Kidney epithelial cell (primary cell): ENCODE results near the gene WDPCP. TPM values are rescaled to one million over a fixed set of nuclear protein-coding genes. Genes with fewer than 3 reads are reported as not detected.
"Not testable (repeated sequence)": the region's sequence is repeated elsewhere in the genome, so short reads cannot be mapped to it uniquely, and the experiment has no call there.

Source experiments
- DNase-seq: peaks from one replicate; pipeline ENCODE4 v3.0.0-alpha.2; 2010; ENCODE audit warnings: low read depth
- H3K27me3 ChIP-seq: 2 replicates; pipeline ENCODE4 v1.6.0; 2011; ENCODE audit warnings: low read length; ENCODE audit not compliant: control insufficient read depth, insufficient read depth
- H3K36me3 ChIP-seq: 2 replicates; pipeline ENCODE4 v1.5.1; 2011; ENCODE audit warnings: low read length; ENCODE audit not compliant: control insufficient read depth, insufficient read depth
- H3K4me3 ChIP-seq: 2 replicates; pipeline ENCODE4 v1.5.1; 2011; ENCODE audit warnings: low read depth, mild to moderate bottlenecking, control low read depth, low read length
- total RNA-seq: library from RNA; depleted of rRNA; stranded (reverse); fragments of >200 nt; gene quantifications from 2 replicates; pipeline ENCODE4 v1.2.3, GENCODE V29; 2015
- TF ChIP-seq, protein P1 (sequence below): IDR thresholded peaks from 2 replicates; pipeline ENCODE4 v1.5.1; 2011; ENCODE audit warnings: mild to moderate bottlenecking, moderate library complexity, low read length, control low read depth, inconsistent platforms; ENCODE audit not compliant: insufficient read depth, poor library complexity, severe bottlenecking

WDPCP gene
- total RNA-seq, 1 donor from 2014 or later: 3.3 TPM

DNA sequence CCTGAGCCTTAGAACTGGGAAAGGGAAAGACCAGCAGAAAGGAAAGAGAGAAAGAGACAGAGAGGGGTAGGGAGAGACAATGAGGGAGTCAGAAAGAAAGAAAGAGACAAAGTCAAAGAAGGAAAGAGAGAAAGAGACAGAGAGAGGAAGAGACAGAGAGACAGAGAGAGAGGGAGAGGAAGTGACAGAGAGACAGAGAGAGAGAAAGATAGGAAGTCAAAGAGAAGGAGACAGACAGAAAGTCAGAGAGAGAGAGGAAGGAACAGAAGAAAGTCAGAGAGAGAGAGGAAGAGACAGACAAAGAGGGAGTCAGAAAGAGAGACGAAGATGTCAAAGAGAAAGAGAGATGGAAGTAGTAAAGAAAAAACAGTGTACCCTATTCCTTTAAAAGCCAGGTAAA, 261.8 kb downstream of the WDPCP start:
- no peaks in the 10 kb centered on the region for H3K27me3 ChIP-seq
- TF ChIP-seq, protein P1, sequence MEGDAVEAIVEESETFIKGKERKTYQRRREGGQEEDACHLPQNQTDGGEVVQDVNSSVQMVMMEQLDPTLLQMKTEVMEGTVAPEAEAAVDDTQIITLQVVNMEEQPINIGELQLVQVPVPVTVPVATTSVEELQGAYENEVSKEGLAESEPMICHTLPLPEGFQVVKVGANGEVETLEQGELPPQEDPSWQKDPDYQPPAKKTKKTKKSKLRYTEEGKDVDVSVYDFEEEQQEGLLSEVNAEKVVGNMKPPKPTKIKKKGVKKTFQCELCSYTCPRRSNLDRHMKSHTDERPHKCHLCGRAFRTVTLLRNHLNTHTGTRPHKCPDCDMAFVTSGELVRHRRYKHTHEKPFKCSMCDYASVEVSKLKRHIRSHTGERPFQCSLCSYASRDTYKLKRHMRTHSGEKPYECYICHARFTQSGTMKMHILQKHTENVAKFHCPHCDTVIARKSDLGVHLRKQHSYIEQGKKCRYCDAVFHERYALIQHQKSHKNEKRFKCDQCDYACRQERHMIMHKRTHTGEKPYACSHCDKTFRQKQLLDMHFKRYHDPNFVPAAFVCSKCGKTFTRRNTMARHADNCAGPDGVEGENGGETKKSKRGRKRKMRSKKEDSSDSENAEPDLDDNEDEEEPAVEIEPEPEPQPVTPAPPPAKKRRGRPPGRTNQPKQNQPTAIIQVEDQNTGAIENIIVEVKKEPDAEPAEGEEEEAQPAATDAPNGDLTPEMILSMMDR: no peak
- no peak for DNase-seq
- H3K4me3 ChIP-seq: no peak overlapping the region
- H3K36me3 ChIP-seq: no peaks in the 10 kb centered on the region

DNA sequence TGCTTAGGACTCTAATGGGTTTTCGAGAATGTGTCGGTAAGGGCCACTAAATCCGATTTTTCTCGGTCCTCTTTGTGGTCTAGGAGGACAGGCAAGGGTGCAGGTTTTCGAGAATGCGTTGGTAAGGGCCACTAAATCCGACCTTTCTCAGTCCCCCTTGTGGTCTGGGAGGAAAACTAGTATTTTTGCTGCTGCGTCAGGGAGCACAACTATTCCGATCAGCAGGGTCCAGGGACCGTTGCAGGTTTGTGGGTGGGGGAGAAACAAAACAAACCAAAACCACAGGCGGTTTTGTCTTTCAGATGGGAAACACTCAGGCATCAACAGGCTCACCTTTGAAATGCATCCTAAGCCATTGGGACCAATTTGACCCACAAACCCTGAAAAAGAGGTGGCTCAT, 264.6 kb downstream of the WDPCP start:
- not testable (repeated sequence) for H3K4me3 ChIP-seq, H3K36me3 ChIP-seq, H3K27me3 ChIP-seq, DNase-seq

DNA sequence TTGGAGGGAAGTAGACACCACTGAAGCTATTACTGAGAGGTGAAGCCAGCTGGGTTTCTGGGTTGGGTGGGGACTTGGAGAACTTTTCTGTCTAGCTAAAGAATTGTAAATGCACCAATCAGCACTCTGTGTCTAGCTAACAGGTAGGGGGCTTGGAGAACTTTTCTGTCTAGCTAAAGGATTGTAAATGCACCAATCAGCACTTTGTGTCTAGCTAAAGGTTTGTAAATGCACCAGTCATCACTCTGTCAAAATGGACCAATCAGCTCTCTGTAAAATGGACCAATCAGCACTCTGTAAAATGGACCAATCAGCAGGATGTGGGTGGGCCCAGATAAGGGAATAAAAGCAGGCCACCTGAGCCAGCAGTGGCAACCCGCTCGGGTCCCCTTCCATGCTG, 266.3 kb downstream of the WDPCP start:
- H3K4me3 ChIP-seq, H3K36me3 ChIP-seq, DNase-seq, H3K27me3 ChIP-seq: not testable (repeated sequence)

DNA sequence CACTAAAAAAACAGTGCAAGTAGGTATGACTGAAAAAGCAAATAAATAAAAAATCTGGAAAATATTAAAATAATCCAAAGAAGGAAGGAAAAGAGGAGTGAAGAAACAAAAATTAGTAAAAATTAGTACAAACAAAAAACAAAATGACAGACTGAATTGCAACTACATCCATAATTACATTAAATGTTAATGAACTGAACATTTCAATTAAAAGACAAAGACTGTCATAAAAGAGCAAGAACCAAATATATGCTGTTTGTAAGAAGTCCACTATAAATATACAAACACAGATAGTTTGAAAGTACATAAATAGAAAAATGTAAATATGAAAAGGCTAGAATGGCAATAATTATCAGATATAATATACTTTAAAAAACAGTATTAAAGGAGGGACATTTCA, 267.6 kb downstream of the WDPCP start:
- Histone ChIP-seq H3K36me3 (no peaks in the 10 kb centered on the region), H3K4me3 (no peak overlapping the region), H3K27me3 (no peaks in the 10 kb centered on the region)
- DNase-seq: no peak
- TF ChIP-seq, protein P1: no peak

DNA sequence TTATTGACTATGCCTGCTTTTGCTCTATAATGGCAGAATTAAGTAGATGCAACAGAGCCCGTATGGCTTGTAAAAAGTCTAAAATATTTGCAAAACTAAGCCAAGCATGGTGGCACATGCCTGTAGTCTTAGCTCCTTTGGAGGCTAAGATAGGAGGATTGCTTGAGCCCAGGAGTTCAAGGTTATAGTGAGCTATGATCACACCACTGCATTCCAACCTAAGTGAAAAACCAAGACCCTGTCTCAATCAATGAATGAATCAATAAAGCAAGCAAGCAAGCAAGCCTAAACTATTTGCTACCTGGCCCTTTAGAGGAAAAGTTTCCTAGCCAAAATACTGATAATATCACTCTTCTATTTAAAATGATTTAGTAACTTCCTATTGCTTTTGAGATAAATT, 277.7 kb downstream of the WDPCP start:
- Histone ChIP-seq H3K27me3 (no peaks in the 10 kb centered on the region), H3K4me3 (no peak overlapping the region), H3K36me3 (no peaks in the 10 kb centered on the region)
- no peak for DNase-seq
- TF ChIP-seq, protein P1: no peak

DNA sequence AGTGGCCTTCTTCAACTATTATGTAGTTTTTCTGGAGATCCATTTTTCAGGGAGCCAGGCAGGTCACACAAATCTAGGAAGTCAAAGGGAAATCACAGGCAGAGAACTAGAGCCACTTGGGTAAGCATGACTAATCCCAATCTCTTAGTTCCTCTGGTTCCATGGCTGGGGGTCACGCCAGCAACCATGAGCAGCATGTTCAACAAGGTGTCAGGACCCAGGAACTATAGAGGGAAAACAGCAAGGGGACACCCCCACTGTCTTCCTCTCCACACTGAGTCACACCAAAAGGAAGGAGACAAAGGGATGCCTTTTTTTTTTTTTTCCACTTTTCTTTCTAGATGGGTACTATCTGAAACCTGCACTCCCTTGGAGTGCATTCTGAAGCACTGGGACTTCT, 286.8 kb downstream of the WDPCP start:
- H3K27me3 ChIP-seq: no peaks in the 10 kb centered on the region
- no peaks in the 10 kb centered on the region for H3K36me3 ChIP-seq
- TF ChIP-seq, protein P1: no peak
- no peak overlapping the region for H3K4me3 ChIP-seq
- no peak for DNase-seq

DNA sequence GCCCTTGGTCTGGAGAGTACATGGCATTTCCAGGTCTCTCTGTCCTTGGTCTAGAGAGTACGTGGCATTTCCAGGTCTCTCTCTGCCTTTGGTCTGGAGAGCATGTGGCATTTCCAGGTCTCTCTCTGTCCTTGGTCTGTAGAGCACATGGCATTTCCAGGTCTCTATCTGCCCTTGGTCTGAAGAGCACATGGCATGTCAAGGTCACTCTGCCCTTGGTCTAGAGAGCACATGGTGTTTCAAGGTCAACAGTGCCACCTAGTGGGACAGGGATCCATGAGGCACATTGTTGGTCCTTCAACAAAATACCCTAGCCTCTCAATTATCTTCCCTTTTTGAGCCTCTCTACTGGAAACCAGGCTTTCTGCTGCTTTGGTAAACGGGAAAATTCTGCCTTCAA, 287.4 kb downstream of the WDPCP start:
- no peak for DNase-seq
- no peaks in the 10 kb centered on the region for H3K27me3 ChIP-seq
- TF ChIP-seq, protein P1: no peak
- no peaks in the 10 kb centered on the region for H3K36me3 ChIP-seq
- no peak overlapping the region for H3K4me3 ChIP-seq
